SU-DHL-6 (cell line): ENCODE data around the gene CYTH4.

Experiments
- H2AFZ ChIP-seq: fragments of 200-600 bp; sonication (generic); 2 replicates; pipeline ENCODE4 v1.6.1; 2014; ENCODE audit warnings: low read depth, mild to moderate bottlenecking, moderate library complexity, mixed read lengths, antibody characterized with exemption, low read length; ENCODE audit not compliant: severe bottlenecking
- H3F3A ChIP-seq: fragments of 200-600 bp; shearing (Covaris generic); 2 replicates; pipeline ENCODE4 v1.6.0; 2016; ENCODE audit warnings: antibody characterized with exemption, mild to moderate bottlenecking; ENCODE audit not compliant: insufficient read depth
- H3K27ac ChIP-seq: fragments of 200-600 bp; sonication (generic); 2 replicates; pipeline ENCODE4 v1.5.1; 2016; ENCODE audit warnings: low read depth, mild to moderate bottlenecking, low read length, moderate library complexity, mixed read lengths
- H3K27me3 ChIP-seq: fragments of 200-600 bp; sonication (generic), shearing (Covaris generic); 2 replicates; pipeline ENCODE4 v1.6.0; 2014; ENCODE audit warnings: mild to moderate bottlenecking, low read length
- H3K36me3 ChIP-seq: fragments of 200-600 bp; sonication (generic); 2 replicates; pipeline ENCODE4 v1.6.1; 2014; ENCODE audit warnings: mild to moderate bottlenecking, low read length, mixed read lengths
- H3K4me2 ChIP-seq: fragments of 300-600, 200-600 bp; shearing (Covaris generic), sonication (generic); 2 replicates; pipeline ENCODE4 v1.6.0; 2014; ENCODE audit warnings: low read length, low read depth, mild to moderate bottlenecking; ENCODE audit not compliant: poor library complexity, severe bottlenecking
- H3K4me3 ChIP-seq: fragments of 200-600 bp; sonication (generic); 2 replicates; pipeline ENCODE4 v1.5.1; 2014; ENCODE audit warnings: antibody characterized with exemption, low read length, mild to moderate bottlenecking, mixed read lengths; ENCODE audit not compliant: insufficient read depth, poor library complexity, severe bottlenecking
- H3K79me2 ChIP-seq: fragments of 200-600 bp; sonication (generic); 2 replicates; pipeline ENCODE4 v1.6.1; 2014; ENCODE audit warnings: mild to moderate bottlenecking, low read length, moderate library complexity; ENCODE audit not compliant: insufficient read depth
- H3K9ac ChIP-seq: fragments of 200-600 bp; sonication (generic); 2 replicates; pipeline ENCODE4 v1.7.0; 2014; ENCODE audit warnings: mild to moderate bottlenecking, low read length
- H3K9me2 ChIP-seq: fragments of 200-600 bp; sonication (generic); replicated peaks from 2 replicates; pipeline ENCODE4 v1.6.1; 2014; ENCODE audit warnings: low read length; ENCODE audit not compliant: insufficient read depth
- H3K9me3 ChIP-seq: fragments of 200-600 bp; sonication (generic); 2 replicates; pipeline ENCODE4 v1.6.1; 2014; ENCODE audit warnings: low read length, mixed read lengths; ENCODE audit not compliant: insufficient read depth
- H4K20me1 ChIP-seq: fragments of 200-600 bp; sonication (generic); 2 replicates; pipeline ENCODE4 v1.6.1; 2014; ENCODE audit warnings: low read depth, mild to moderate bottlenecking, antibody characterized with exemption, low read length, moderate library complexity, mixed read lengths
- CTCF ChIP-seq: fragments of 200-600 bp; sonication (generic); IDR thresholded peaks from one replicate; pipeline ENCODE4 v1.5.1; 2017; ENCODE audit warnings: antibody characterized with exemption, mild to moderate bottlenecking, low read length, moderate library complexity; ENCODE audit not compliant: insufficient read depth, poor library complexity, severe bottlenecking
- EZH2phosphoT487 ChIP-seq: fragments of 200-600 bp; sonication (generic), shearing (Covaris generic); conservative IDR thresholded peaks from 2 replicates; pipeline ENCODE4 v1.6.1; 2018; ENCODE audit warnings: mild to moderate bottlenecking, antibody characterized with exemption, low read length, moderate library complexity, mixed read lengths

The CYTH4 gene

GRCh38 chr22:37259540-37260029, 22.7 kb upstream of the CYTH4 start:
- Histone ChIP-seq H3K4me2 (no peak overlapping the region), H3K27me3 (no peaks in the 10 kb centered on the region), H3K4me3 (no peak overlapping the region), H3K9me3 (peaks cover 8% of the 10 kb centered on the region; the same call in 1 of the 2 replicates), H3F3A (no peaks in the 10 kb centered on the region), H3K9ac (no peak overlapping the region), H3K9me2 (no peaks in the 10 kb centered on the region), H3K36me3 (no peaks in the 10 kb centered on the region; the same call in 1 of the 2 replicates), H2AFZ (no peak overlapping the region), H3K79me2 (no peaks in the 10 kb centered on the region), H4K20me1 (no peaks in the 10 kb centered on the region), H3K27ac (no peak overlapping the region)
- TF ChIP-seq CTCF: peak; percentile 33
- TF ChIP-seq EZH2phosphoT487: no peak

- Histone ChIP-seq H3K27ac (no peak overlapping the region), H3K36me3 (no peaks in the 10 kb centered on the region; the same call in 1 of the 2 replicates), H3K9me2 (no peaks in the 10 kb centered on the region), H2AFZ (no peak overlapping the region), H3K79me2 (no peaks in the 10 kb centered on the region), H3K27me3 (no peaks in the 10 kb centered on the region), H3K9me3 (peaks cover 8% of the 10 kb centered on the region; the same call in 1 of the 2 replicates), H4K20me1 (no peaks in the 10 kb centered on the region), H3K4me3 (no peak overlapping the region), H3K4me2 (peak overlapping the region; percentile 17), H3K9ac (no peak overlapping the region), H3F3A (no peaks in the 10 kb centered on the region)
- TF ChIP-seq EZH2phosphoT487 (no peak), CTCF (no peak)
These were observed 22.0 kb upstream of the CYTH4 start for GRCh38 chr22:37260155-37260795.

- H3K9ac ChIP-seq: no peak overlapping the region
- H3K79me2 ChIP-seq: no peaks in the 10 kb centered on the region
- H3K4me3 ChIP-seq: no peak overlapping the region
- TF ChIP-seq CTCF (peak; percentile 89), EZH2phosphoT487 (no peak)
- peak overlapping the region; percentile 17 for H3K4me2 ChIP-seq
- no peaks in the 10 kb centered on the region for H3F3A ChIP-seq
- no peak overlapping the region for H2AFZ ChIP-seq
- H3K9me2 ChIP-seq: no peaks in the 10 kb centered on the region
- no peak overlapping the region for H3K27ac ChIP-seq
- H3K9me3 ChIP-seq: peaks cover 8% of the 10 kb centered on the region; the same call in 1 of the 2 replicates
- no peaks in the 10 kb centered on the region; the same call in 1 of the 2 replicates for H3K36me3 ChIP-seq
- no peaks in the 10 kb centered on the region for H3K27me3 ChIP-seq
- H4K20me1 ChIP-seq: no peaks in the 10 kb centered on the region
These were observed 21.4 kb upstream of the CYTH4 start for GRCh38 chr22:37260901-37261336.
